IMR-90 (cell line): ENCODE measurements around the gene TNFSF12. TPM values are rescaled to one million over a fixed set of nuclear protein-coding genes. Genes with fewer than 3 reads are reported as not detected.

Source experiments
- ATAC-seq: fragments of 200-7000 bp; cut with Tn5 transposase; 2 replicates; pipeline ENCODE4 v1.9.1; 2020; ENCODE audit warnings: low read depth, mild to moderate bottlenecking, moderate library complexity
- BruUV-seq: library from RNA; stranded (reverse); fragments of 400-500 nt; replicated peaks from 2 replicates; lab custom pipeline; 2021; lab: Mats Ljungman, UMichigan
- CTCF ChIA-PET: fragments of 300-600 bp; formaldehyde crosslinking; extraction: SDS; loops from one replicate; lab custom pipeline; 2021; ENCODE audit warnings: antibody characterized with exemption; lab: Yijun Ruan, JAX
- POLR2A ChIA-PET: fragments of 300-600 bp; sonication (Branson Sonifier 250); formaldehyde crosslinking; loops from one replicate; lab custom pipeline; 2022; ENCODE audit warnings: antibody characterized with exemption; ENCODE audit not compliant: unreplicated experiment; lab: Charles Lee
- DNase-seq: peaks from one replicate; pipeline ENCODE4 v3.0.0; 2013
- H2AFZ ChIP-seq: replicated peaks from 2 replicates; pipeline ENCODE3; 2013; ENCODE audit warnings: low read length, mild to moderate bottlenecking; ENCODE audit not compliant: poor library complexity
- H2AK5ac ChIP-seq: 2 replicates; pipeline ENCODE4 v1.6.1; 2013; ENCODE audit warnings: low read depth, low read length, inconsistent platforms
- H2AK9ac ChIP-seq: replicated peaks from 2 replicates; pipeline ENCODE3; 2013; ENCODE audit warnings: mild to moderate bottlenecking, low read depth, low read length, moderate library complexity; ENCODE audit not compliant: poor library complexity
- H2BK120ac ChIP-seq: 2 replicates; pipeline ENCODE4 v1.6.1; 2013; ENCODE audit warnings: low read depth, low read length, inconsistent platforms
- H2BK15ac ChIP-seq: 3 replicates; pipeline ENCODE4 v1.6.1; 2013; ENCODE audit warnings: low read depth, low read length, inconsistent platforms
- H2BK20ac ChIP-seq: 2 replicates; pipeline ENCODE4 v1.6.1; 2013; ENCODE audit warnings: low read depth, mild to moderate bottlenecking, inconsistent platforms, low read length, moderate library complexity
- H2BK5ac ChIP-seq: 2 replicates; pipeline ENCODE4 v1.6.1; 2013; ENCODE audit warnings: mild to moderate bottlenecking, low read depth, low read length, inconsistent platforms; ENCODE audit not compliant: poor library complexity, severe bottlenecking
- H3K14ac ChIP-seq: replicated peaks from 2 replicates; pipeline ENCODE4 v1.6.1; 2013; ENCODE audit warnings: low read depth, low read length, inconsistent platforms
- H3K18ac ChIP-seq: 2 replicates; pipeline ENCODE4 v1.6.1; 2013; ENCODE audit warnings: low read depth, low read length, control low read depth
- H3K23ac ChIP-seq: 2 replicates; pipeline ENCODE4 v1.6.1; 2013; ENCODE audit warnings: low read depth, low read length, inconsistent platforms
- H3K27ac ChIP-seq: 2 replicates; pipeline ENCODE4 v1.5.1; 2013; ENCODE audit warnings: mild to moderate bottlenecking, control low read depth, low read length; ENCODE audit not compliant: insufficient read depth
- H3K27me3 ChIP-seq: 2 replicates; pipeline ENCODE4 v1.6.1; 2013; ENCODE audit warnings: low read length; ENCODE audit not compliant: control insufficient read depth, insufficient read depth
- H3K36me3 ChIP-seq: 2 replicates; pipeline ENCODE4 v1.6.1; 2013; ENCODE audit warnings: low read length, mixed read lengths; ENCODE audit not compliant: control insufficient read depth, insufficient read depth
- H3K4ac ChIP-seq: 2 replicates; pipeline ENCODE4 v1.6.1; 2013; ENCODE audit warnings: low read depth, low read length, inconsistent platforms
- H3K4me1 ChIP-seq: 2 replicates; pipeline ENCODE4 v1.6.1; 2013; ENCODE audit warnings: low read length, mixed read lengths; ENCODE audit not compliant: control insufficient read depth, insufficient read depth
- H3K4me2 ChIP-seq: 2 replicates; pipeline ENCODE4 v1.6.1; 2013; ENCODE audit warnings: low read depth, mild to moderate bottlenecking, control low read depth, low read length, moderate library complexity
- H3K4me3 ChIP-seq: 2 replicates; pipeline ENCODE4 v1.5.1; 2013; ENCODE audit warnings: low read depth, mild to moderate bottlenecking, control low read depth, low read length, moderate library complexity; ENCODE audit not compliant: insufficient read depth
- H3K56ac ChIP-seq: 2 replicates; pipeline ENCODE4 v1.6.1; 2013; ENCODE audit warnings: low read length, inconsistent platforms; ENCODE audit not compliant: insufficient read depth; ENCODE audit errors: extremely low read depth
- H3K79me1 ChIP-seq, 2 experiments: 2 replicates each; pipeline ENCODE4 v1.6.1; 2013; ENCODE audit warnings: low read length in 2 of 2, inconsistent platforms in 1 of 2, low read depth in 1 of 2
- H3K9ac ChIP-seq: 2 replicates; pipeline ENCODE4 v1.6.1; 2013; ENCODE audit warnings: low read depth, low read length, control low read depth
- H3K9me1 ChIP-seq: 2 replicates; pipeline ENCODE4 v1.6.1; 2013; ENCODE audit warnings: low read length, inconsistent platforms; ENCODE audit not compliant: insufficient read depth
- H3K9me3 ChIP-seq: 2 replicates; pipeline ENCODE4 v1.6.1; 2013; ENCODE audit warnings: low read length; ENCODE audit not compliant: control insufficient read depth, insufficient read depth
- H4K20me1 ChIP-seq: 2 replicates; pipeline ENCODE4 v1.6.1; 2013; ENCODE audit warnings: low read length, inconsistent platforms; ENCODE audit not compliant: insufficient read depth
- H4K5ac ChIP-seq: 2 replicates; pipeline ENCODE4 v1.6.1; 2013; ENCODE audit warnings: mild to moderate bottlenecking, low read depth, low read length, control low read depth
- H4K8ac ChIP-seq, 2 experiments: 2 replicates each; pipeline ENCODE4 v1.6.1; 2013; ENCODE audit warnings: low read depth in 2 of 2, low read length in 2 of 2, control low read depth in 1 of 2, inconsistent platforms in 1 of 2
- H4K91ac ChIP-seq: 2 replicates; pipeline ENCODE4 v1.6.1; 2013; ENCODE audit warnings: low read depth, low read length, inconsistent platforms; ENCODE audit not compliant: insufficient read depth
- BHLHE40 ChIP-seq: fragments of 150-350 bp; IDR thresholded peaks from 2 replicates; pipeline ENCODE4 v1.6.1; 2016; ENCODE audit warnings: mild to moderate bottlenecking, low read depth, low read length
- CEBPB ChIP-seq: IDR thresholded peaks from 2 replicates; pipeline ENCODE4 v1.6.1; 2012; ENCODE audit warnings: low read depth, low read length, improper control_type of control experiment
- MAFK ChIP-seq: IDR thresholded peaks from 2 replicates; pipeline ENCODE4 v1.6.1; 2012; ENCODE audit warnings: low read depth, low read length, improper control_type of control experiment
- MAZ ChIP-seq: IDR thresholded peaks from 2 replicates; pipeline ENCODE4 v1.6.1; 2012; ENCODE audit warnings: low read depth, mild to moderate bottlenecking, low read length, improper control_type of control experiment, moderate library complexity, borderline replicate concordance
- NFE2L2 ChIP-seq: fragments of 150-350 bp; IDR thresholded peaks from 2 replicates; pipeline ENCODE4 v1.6.1; 2016; ENCODE audit warnings: low read depth, mild to moderate bottlenecking, low read length
- RCOR1 ChIP-seq: IDR thresholded peaks from 2 replicates; pipeline ENCODE4 v1.6.1; 2012; ENCODE audit warnings: mild to moderate bottlenecking, low read length, improper control_type of control experiment; ENCODE audit not compliant: insufficient replicate concordance
- WGBS, 2 experiments: methylation state at CpG; one replicate each; pipeline versions ENCODE4 v1.1.5 to v1.1.7; 2013; ENCODE audit warnings: missing lambda C conversion rate in 2 of 2; ENCODE audit not compliant: insufficient read length in 1 of 2; ENCODE audit errors: extremely low coverage in 2 of 2; 5-methylcytosine and 5-hydroxymethylcytosine counted together
- dilution Hi-C: fragments of 300-500 bp; cut with HindIII; formaldehyde crosslinking; loops from one replicate; pipeline ENCODE4 v1.14.3; 2018; ENCODE audit warnings: low sequenced_read_pairs; ENCODE audit not compliant: unreplicated experiment
- in situ Hi-C: fragments of 300-500 bp; cut with MboI; formaldehyde crosslinking; loops from 3 replicates; pipeline ENCODE4 v1.14.3; 2019; ENCODE audit warnings: low sequenced_read_pairs, inconsistent platforms, mixed read lengths
- intact Hi-C: fragments of 100-400 bp; cut with micrococcal nuclease; formaldehyde crosslinking; loops from 2 replicates; pipeline ENCODE4 v1.10.0; 2022
- polyA plus RNA-seq, 3 experiments: library from polyadenylated mRNA; depleted of rRNA; stranded (reverse); fragments of >200 nt; gene quantifications; 2 replicates each; pipeline ENCODE4 v1.2.3, GENCODE V29; 2012; ENCODE audit warnings: low replicate concordance in 1 of 3
- total RNA-seq: library from RNA; depleted of rRNA; stranded (reverse); fragments of >200 nt; gene quantifications from 2 replicates; pipeline ENCODE4 v1.2.3, GENCODE V29; 2012
- TF ChIP-seq, protein P1 (sequence below): fragments of 150-350 bp; IDR thresholded peaks from 2 replicates; pipeline ENCODE4 v1.6.1; 2016; ENCODE audit warnings: low read depth, mild to moderate bottlenecking, low read length, moderate library complexity, borderline replicate concordance
- TF ChIP-seq, protein P2 (sequence below): conservative IDR thresholded peaks from 2 replicates; pipeline ENCODE4 v1.5.1; 2012; ENCODE audit warnings: mild to moderate bottlenecking, low read depth, low read length, improper control_type of control experiment

TNFSF12 gene
- total and polyA plus RNA-seq, 2 of the 4 experiments (the other 2 are of a cell fraction) = 2.7 to 22.0 TPM

DNA sequence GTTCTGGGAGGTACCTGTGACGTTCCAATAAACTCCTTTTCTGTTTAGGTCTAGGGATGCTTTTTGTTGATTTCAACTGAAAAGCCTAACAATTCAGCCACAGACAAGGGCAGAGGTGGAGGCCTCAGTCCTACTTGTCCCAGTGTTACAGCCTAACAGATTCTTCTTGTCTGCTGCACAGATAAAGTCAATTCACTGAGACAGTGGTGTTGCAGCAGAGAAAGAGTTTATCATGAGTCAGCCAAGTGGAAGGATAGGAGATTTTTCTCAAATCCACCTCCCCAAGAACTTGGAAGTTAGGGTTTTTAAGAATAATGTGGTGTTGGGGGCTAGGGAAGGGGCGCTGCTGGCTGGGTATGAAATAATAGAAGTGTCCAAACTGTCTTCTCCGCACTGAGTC, 10.8 kb upstream of the TNFSF12 start:
- Histone ChIP-seq H2BK20ac (no peak overlapping the region), H4K91ac (no peak overlapping the region), H3K14ac (no peak overlapping the region), H2AK5ac (no peak overlapping the region), H4K20me1 (no peaks in the 10 kb centered on the region), H3K9me1 (no peaks in the 10 kb centered on the region), H2AK9ac (no peak overlapping the region), H3K18ac (no peak overlapping the region), H3K27ac (no peak overlapping the region), H3K56ac (no peak overlapping the region), H3K79me1 (no peaks in the 10 kb centered on the region), H2AFZ (no peak overlapping the region), H2BK15ac (no peak overlapping the region), H3K23ac (no peak overlapping the region), H2BK120ac (no peak overlapping the region), H3K4me2 (no peak overlapping the region), H3K4me3 (no peak overlapping the region), H4K8ac (no peak overlapping the region), H3K36me3 (no peaks in the 10 kb centered on the region), H3K9me3 (peaks cover 16% of the 10 kb centered on the region), H3K27me3 (peaks cover 8% of the 10 kb centered on the region), H3K4me1 (no peaks in the 10 kb centered on the region), H4K5ac (no peak overlapping the region), H2BK5ac (no peak overlapping the region), H3K4ac (no peak overlapping the region), H3K9ac (no peak overlapping the region)
- ChIA-PET CTCF (no interaction called here), POLR2A (no interaction called here)
- no TSS peak for BruUV-seq
- no CpG with 5 or more reads among the region's 3 CpGs for WGBS, 2 experiments
- intact Hi-C loops = no loop called here
- DNase-seq = no peak
- TF ChIP-seq, protein P1, sequence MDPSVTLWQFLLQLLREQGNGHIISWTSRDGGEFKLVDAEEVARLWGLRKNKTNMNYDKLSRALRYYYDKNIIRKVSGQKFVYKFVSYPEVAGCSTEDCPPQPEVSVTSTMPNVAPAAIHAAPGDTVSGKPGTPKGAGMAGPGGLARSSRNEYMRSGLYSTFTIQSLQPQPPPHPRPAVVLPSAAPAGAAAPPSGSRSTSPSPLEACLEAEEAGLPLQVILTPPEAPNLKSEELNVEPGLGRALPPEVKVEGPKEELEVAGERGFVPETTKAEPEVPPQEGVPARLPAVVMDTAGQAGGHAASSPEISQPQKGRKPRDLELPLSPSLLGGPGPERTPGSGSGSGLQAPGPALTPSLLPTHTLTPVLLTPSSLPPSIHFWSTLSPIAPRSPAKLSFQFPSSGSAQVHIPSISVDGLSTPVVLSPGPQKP = no peak
- TF ChIP-seq MAZ (no peak), NFE2L2 (no peak), MAFK (no peak), BHLHE40 (no peak), RCOR1 (no peak), CEBPB (no peak)
- TF ChIP-seq, protein P2, sequence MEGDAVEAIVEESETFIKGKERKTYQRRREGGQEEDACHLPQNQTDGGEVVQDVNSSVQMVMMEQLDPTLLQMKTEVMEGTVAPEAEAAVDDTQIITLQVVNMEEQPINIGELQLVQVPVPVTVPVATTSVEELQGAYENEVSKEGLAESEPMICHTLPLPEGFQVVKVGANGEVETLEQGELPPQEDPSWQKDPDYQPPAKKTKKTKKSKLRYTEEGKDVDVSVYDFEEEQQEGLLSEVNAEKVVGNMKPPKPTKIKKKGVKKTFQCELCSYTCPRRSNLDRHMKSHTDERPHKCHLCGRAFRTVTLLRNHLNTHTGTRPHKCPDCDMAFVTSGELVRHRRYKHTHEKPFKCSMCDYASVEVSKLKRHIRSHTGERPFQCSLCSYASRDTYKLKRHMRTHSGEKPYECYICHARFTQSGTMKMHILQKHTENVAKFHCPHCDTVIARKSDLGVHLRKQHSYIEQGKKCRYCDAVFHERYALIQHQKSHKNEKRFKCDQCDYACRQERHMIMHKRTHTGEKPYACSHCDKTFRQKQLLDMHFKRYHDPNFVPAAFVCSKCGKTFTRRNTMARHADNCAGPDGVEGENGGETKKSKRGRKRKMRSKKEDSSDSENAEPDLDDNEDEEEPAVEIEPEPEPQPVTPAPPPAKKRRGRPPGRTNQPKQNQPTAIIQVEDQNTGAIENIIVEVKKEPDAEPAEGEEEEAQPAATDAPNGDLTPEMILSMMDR = no peak
- dilution Hi-C loops = no loop called here
- ATAC-seq = no peak
- in situ Hi-C loops = loop anchor here (25.0 kb wide), 1 partner anchor 476 kb away; no protein-coding TSS in a partner anchor
